NCI-H128 (cell line): ENCODE results near the gene CGB1.
"Not testable (repeated sequence)": the region's sequence is repeated elsewhere in the genome, so short reads cannot be mapped to it uniquely, and the experiment has no call there.

Experiments used
- DNase-seq: peaks from one replicate; lab custom pipeline; 2025; ENCODE audit not compliant: unreplicated experiment; lab: John Stamatoyannopoulos, UW

Gene CGB1

DNA sequence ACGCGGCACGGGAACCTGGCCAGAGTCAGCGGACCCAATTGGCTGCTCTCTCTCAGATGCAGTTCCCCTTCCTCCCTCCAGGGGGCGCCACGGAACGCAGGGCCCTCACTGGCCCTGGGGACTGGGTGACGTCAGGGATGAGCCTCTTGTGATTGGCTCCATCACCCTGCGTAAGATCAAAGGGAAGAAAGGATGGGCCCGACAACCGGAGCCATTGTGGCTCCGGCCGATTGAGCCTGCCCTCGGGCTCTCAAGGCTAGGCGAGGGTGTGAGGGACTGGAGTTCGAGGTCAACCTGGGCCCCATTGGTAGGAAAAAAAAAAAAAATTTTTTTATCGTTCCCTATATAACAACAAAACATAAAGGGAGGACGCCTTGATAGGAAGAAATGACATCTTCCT lies at the start of gene CGB1:
Gene CGB1 (minus strand): TSS at position 81 of the 400 bp plus-strand sequence. CDS start 184 bp downstream, outside the sequence.
- DNase-seq: not testable (repeated sequence)

GRCh38 chr19:49086296-49086695 lies 49.6 kb upstream of the CGB1 start:
- DNase-seq: no peak

DNA sequence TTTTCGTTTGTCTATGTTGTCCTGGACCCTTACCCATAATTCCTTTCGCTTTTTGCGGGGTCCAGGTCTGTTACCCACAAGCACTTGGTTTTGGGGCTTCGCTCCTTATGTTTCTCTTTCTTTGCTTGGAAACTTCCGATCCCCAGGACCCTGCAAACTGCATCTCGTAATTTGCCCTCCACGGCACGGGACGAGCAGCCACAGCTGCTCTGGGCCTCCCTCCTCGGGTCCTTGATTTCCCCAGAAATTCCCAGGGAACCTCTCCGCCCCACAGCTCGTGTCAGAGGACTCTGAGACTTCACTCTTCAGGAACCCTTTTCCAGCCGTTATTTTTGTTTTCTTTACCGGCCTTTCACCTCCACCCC lies 49.2 kb upstream of the CGB1 start:
- DNase-seq: no peak

- DNase-seq: peak; percentile 99
These were observed 48.5 kb upstream of the CGB1 start, which contains the start of gene SNRNP70 for GRCh38 chr19:49085020-49085867. Gene SNRNP70 (plus strand): TSS chr19:49085451. CDS start chr19:49086415, 964 bp downstream.

- DNase-seq: no peak
These were observed 47.7 kb upstream of the CGB1 start for GRCh38 chr19:49084206-49085019.

DNA sequence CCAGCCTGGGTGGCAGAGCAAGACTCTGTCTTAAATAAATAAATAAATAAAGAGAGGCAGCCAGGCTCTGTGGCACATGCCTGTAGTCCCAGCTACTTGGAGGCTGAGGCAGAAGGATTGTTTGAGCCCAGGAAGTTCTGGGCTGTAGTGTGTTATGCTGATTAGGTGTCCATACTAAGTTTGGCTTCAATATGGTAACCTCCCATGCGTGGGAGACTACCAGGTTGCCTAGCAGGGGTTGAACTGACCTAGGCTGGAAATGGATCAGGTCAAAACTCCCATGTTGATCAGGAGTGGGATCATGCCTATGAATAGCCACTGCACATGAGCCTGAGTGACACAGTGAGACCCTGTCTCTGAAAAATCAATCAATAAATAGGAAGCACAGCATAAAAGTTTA lies 44.6 kb upstream of the CGB1 start:
- no peak for DNase-seq

DNA sequence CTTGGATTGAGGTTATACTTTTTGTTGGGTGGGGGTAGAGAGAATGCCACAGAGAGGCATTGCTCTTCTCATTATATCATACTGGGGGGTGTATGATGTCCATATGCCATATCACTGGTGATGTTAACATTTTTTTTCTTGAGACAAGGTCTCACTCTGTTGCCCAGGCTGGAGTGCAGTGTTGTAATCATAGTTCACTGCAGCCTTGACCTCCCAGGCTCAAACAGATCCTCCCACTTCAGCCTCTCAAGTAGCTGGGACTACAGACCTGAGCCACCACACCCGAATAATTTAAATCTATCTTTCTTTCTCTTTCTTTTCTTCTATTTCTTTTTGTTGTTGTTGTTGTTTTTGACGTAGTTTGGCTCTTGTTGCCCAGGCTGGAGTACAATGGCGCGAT lies 43.7 kb upstream of the CGB1 start:
- no peak for DNase-seq

GRCh38 chr19:49074869-49075268 lies 38.2 kb upstream of the CGB1 start:
- DNase-seq: peak; percentile 6

DNA sequence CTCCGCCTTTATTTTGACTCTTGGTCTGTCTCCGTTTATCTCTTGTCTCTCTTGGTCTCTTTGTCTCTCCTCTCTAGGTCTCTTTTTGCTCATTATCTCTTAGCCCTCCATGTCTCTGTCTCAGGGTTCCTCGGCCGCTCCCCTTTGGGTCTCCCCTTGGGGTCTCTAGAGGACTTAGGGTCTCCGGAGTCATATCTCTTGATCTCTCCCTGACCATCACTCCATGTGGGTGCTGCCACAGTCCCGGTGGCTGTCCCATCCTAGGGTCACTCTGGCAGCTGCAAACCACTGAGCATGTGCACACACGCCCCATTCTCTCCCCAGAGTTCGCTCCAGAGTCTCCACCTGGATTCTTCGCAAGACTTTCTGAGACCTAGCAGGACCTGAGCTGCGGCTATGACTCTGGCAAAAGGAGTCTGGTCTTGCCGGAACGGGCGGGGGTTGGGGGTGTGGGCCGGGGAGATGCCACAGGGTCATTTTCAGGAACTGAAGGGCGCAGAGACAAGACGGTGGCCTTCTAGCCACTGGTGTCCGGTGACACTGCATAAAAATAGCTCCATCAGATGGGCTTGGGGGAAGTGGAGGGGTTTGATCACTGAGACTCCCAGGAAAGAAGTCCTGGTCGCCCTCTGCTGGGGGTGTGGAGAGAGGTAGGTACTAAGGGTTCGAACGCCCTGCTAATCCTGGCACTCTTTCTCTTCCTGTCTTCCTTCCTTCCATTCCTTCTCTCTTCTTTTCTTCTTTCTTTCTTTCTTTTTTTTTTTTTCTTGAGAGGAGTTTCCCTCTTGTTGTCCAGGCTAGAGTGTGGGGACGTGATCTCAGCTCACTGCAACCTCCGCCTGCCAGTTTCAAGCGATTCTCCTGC lies 37.1 kb upstream of the CGB1 start:
- peak; percentile 16 for DNase-seq

GRCh38 chr19:49071860-49072547 lies 35.3 kb upstream of the CGB1 start:
- DNase-seq: no peak

GRCh38 chr19:49070416-49070815 lies 33.7 kb upstream of the CGB1 start:
- DNase-seq: no peak

DNA sequence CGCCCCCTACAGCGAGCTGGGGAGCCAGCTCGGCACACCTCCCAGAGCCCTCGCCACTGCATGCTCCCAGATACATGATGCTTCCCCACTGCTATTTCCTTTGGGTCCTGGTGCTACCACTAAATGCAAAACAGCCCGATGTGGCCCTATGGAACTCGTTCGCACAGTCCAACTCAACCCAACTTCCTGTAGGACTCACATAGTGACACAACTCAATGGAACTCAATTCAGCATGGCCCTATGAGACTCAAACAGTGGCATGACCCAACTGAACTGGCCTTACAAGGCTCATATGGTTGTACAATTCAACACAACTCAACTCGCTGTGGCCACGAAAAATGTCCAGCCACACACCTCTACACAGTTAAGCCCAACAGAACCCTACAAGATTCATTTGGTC lies 32.3 kb upstream of the CGB1 start:
- DNase-seq: no peak

- DNase-seq: no peak
These were observed 30.9 kb upstream of the CGB1 start for GRCh38 chr19:49067554-49067953.

DNA sequence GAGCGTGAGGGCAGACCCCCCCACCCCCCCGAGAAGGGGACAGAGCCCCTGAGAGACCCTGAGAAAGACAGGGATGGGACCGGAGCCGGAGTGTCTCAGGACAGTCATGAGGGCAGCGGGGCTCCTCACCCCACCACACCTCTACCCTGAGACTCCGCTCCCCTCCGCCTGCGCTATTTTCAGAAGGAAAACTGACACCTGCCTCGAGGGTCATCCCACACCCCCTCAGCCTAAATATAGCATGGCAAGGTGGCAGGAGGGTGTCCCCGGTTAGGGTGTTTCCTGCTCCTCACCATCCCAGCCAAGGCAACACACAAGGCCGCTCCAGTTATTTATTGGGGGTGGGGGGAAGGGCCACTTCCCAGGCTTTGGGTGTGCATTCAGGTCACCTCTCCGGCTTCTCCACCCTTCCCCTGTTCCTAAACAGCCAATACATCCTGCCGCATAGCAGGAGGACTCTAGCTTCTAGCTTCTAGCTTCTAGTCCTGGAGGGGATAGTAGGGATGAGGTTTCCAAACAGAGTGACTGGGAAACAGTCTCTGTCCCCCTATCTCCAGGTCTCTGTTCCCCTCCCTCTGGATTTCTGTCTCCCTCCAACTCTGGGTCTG lies 29.3 kb upstream of the CGB1 start:
- no peak for DNase-seq

GRCh38 chr19:49064768-49065611 lies 28.3 kb upstream of the CGB1 start, which contains the start of gene NTF4:
Gene NTF4 (minus strand): TSS chr19:49064818. CDS start chr19:49061997, 2,821 bp downstream.
- DNase-seq: no peak

- no peak for DNase-seq
These were observed 27.4 kb upstream of the CGB1 start for GRCh38 chr19:49064029-49064629.

GRCh38 chr19:49061445-49061844 lies 24.8 kb upstream of the CGB1 start:
- DNase-seq: no peak

DNA sequence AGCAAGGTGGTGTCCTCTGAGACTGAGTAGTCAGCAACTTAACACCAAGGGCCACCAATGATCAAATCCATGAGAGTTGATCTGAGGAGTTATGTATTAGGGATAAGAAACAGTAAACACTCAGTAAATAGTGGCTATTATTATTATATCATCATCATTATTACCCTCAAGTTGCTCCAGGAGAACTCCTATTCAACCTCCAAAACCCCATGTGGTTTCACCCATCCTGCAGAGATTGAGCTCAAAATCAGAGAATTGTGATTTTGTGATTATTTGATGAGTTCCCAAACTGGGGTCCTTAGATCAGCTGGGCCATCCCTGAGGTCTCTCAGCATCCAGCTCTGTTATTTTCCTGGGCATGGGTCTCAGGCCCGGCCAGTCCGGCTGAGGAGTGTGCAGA lies 24.3 kb upstream of the CGB1 start:
- DNase-seq: no peak

DNA sequence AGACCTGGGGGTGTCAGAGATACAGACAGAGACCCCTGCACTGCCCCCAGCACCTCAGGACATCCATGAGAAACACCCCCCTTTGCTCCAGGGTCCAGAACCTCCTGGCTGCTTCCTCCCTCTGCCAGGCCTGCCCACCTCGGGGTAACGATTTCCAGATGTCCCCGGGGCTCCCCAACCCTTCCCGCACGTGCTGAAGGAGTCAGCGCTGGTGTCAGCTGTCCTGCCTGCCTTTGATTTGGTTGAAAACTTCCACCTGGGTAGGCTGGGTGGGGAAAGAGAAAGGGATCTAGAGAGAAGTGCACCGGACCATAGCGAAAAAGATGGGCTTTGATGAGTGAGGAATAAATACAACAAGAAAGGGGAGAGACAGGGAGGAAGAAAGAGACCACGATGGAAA lies 22.4 kb upstream of the CGB1 start:
- DNase-seq: no peak
